Activated CD4-positive, alpha-beta T cell treated with anti-CD3 and anti-CD28 coated beads, Interleukin-2, Interleukin-4, amounts not matched to agents 100 ng/mL and 50 ng/mL, durations not matched to agents 16 hours and 8 hours (primary cell): Measurements from ENCODE around the gene ENTPD2.

ENCODE experiments used
- DNase-seq: peaks from one replicate; pipeline ENCODE4 v3.0.0-alpha.2; 2020; ENCODE audit warnings: low spot score

The ENTPD2 gene

GRCh38 chr9:137053944-137054931 is at the start of gene ENTPD2:
Gene ENTPD2, minus strand, starts transcription at chr9:137054061. Its CDS starts 64 bp downstream, at chr9:137053997.
- DNase-seq: no peak

DNA sequence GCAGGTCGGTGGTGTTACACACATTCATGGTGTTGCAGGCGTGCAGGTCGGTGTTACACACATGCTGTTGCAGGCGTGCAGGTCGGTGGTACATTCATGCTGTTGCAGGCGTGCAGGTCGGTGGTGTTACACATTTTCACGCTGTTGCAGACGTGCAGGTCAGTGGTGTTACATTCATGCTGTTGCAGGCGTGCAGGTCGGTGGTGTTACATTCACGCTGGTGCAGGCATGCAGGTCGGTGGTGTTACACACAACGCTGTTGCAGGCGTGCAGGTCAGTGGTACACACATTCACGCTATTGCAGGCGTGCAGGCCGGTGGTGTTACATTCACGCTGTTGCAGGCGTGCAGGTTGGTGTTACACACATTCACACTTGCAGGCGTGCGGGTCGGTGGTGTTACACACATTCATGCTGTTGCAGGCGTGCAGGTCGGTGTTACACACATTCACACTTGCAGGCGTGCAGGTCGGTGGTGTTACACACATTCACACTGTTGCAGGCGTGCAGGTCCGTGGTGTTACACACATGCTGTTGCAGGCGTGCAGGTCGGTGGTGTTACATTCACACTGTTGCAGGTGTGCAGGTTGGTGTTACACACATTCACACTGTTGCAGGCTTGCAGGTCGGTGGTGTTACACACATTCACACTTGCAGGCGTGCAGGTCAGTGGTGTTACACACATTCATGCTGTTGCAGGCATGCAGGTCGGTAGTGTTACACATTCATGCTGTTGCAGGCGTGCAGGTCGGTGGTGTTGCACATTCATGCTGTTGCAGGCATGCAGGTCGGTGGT is 49.5 kb upstream of the ENTPD2 start:
- DNase-seq: no peak

DNA sequence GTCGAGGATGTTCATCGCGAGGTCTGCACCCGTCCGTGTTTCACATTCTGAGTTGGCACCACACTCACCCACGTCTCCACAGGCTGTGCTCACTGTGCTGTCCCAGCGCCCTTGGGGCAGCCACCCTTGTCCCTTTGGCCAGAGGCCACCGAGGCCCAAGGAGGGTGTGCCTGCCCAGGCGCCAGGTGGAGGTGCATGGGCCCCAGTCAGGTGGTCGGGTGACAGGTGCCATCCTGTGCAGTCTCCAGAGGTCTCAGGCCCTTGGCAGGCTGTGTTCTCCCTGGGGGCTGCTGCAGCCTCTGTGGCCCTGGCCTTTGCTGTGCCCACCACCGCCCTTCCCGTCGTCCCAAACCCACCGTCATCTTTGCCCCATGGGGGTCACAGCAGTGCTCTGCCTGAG is 45.4 kb upstream of the ENTPD2 start:
- DNase-seq: no peak

- DNase-seq: no peak
Measured at GRCh38 chr9:137097761-137098462, 44.1 kb upstream of the ENTPD2 start.

- DNase-seq: no peak
Measured at GRCh38 chr9:137096785-137097546, 43.1 kb upstream of the ENTPD2 start.

DNA sequence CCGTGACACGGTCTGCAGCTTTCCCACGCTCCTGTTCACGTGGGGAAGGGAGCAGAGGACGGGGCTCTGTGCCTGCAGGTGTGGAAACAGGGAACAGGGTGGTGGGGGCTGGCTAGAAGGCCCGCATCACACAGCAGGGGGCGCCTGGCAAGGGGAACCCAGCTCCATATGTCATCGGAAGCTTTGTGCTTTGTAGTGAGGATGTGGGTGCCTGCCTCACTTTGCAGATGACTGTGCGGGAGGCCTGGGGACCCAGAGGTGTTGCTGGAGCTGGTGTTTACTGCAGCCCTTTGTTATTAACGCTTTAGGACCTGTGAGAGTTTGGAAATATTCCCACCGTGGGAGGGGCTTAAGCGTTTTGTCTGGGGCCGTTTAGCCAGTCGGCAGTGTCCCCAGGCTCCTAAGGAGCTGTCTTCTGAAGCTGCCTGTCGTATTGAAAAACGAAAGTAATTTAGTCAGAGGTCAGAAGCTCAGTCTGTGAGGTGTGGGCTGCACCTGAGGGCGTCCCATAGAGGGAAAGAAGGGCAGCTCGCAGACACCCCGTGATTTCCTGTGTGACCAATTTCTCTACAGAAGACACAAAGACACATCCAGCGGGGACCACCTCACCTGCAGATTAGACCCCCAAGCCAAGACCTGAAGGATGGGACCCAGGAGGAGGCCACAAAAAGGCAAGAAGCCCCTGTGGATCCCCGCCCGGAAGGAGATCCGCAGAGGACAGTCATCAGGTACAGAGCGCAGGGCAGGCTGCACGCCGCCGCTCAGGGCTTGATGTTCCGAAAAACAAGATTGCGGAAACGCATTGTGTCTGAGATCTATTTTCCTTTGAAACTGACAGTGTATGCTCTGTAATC is 42.0 kb upstream of the ENTPD2 start:
- peak; percentile 90 for DNase-seq

DNA sequence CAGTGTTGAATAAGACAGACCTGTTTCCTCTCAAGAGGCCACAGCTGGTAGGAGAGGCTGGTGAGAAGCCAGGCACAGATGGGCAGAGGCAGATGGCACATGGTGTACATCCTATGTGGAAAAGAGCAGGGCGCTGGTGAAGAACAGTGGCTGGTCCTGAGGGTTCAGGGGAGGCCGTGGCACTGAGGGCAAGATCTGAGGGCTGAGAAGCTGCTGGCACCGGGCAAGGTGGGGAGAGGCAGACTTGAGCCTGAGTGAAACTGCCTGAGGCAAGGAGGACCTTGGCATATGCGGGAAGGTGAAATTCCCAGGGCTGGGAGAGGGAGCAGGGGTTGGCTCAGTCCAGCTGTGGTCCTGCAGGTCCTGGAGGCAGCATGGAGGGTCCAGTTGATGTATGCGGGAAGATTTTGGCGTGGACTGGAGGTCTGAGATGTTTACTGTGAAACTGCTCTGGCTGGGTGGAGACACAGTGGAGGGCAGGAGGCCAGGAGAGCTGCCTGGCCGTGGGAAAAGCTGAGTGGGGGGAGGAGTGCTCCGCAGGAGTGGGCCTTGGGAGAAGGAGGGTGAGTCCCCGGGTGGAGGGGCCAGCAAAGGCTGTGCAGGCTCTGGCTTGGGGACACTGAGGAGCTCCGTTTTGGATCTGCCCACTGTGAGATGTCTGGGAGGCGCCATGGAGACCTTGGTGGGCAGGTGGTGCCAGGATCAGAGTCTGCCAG is 35.5 kb upstream of the ENTPD2 start:
- no peak for DNase-seq

DNA sequence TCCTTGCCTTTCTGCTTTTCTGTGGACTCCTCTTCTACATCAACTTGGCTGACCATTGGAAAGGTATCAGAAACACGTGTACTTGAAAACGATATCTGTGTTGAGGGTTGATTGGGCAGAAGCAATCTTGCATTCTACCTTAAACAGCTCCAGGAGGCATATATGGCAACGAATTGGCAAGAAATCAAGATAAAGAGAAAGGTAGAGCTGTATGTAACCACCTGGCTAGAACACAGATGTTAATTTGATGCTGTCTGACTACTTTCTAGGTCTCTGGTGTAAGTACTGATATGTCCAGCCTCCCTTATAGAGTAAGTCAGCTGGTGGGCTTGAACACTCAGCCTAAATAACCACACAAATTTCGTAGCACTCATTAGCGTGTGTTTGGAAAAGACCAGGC is 34.3 kb upstream of the ENTPD2 start:
- DNase-seq: no peak

DNA sequence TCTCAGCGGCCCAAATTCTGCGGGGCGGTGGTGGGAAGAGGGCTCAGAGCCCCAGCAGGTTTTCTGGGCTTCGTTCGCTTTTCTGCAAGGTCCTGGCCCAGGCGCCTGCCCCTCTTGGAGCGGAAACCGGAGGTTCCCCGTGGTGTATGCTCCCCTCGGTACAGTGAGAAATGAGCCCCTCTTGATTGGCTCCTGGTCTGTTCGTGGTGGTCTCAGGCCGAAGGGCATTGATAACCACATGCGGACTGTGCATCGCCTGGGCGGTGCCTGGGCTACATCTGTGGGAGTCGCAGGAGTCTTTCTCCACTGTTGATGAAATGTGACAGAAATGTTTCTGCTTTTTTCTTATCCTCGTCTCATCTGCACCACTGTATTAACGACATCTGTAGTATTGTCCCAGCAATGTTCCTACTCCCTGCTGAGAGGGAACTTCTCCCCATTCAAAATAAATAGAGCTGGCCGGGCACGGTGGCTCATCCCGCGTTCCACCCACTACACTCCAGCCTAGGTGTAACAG is 33.6 kb upstream of the ENTPD2 start:
- DNase-seq: no peak

- DNase-seq: peak; percentile 100
Measured at GRCh38 chr9:137086531-137087408, 32.9 kb upstream of the ENTPD2 start, which contains the start of gene MAN1B1. Gene MAN1B1, plus strand, starts transcription at chr9:137086985. Its CDS starts 15 bp downstream, at chr9:137087000.

DNA sequence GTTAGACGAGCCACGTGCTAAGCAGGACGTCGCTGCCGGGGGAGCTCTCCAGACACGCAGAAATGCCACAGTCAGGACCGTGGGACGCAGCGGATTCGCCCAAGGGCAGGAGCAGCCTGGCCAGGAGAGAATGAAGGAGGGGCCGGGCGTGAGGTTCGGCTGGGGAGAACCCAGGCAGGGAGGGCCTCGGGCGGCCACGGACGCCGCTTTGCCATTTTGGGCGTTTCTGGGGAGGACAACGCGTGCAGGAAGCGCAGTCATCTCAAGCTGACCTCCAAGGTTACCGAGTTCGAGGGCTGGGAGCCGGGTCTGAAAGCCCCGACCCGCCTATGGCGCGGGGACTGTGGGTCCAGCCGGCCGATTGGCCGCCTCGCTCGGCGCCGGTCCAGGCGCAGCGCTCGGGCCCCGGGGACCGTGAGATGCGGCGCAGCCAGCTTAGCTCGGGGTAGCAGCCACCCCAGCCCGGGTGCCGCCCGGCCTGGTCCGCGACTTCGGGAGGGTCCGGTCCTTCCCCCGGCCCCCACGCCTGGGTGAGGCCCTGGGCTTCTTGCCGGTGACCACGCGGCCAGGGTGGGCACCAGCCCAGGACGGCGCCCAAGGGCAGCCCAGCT is 32.2 kb upstream of the ENTPD2 start:
- DNase-seq: peak; percentile 33

DNA sequence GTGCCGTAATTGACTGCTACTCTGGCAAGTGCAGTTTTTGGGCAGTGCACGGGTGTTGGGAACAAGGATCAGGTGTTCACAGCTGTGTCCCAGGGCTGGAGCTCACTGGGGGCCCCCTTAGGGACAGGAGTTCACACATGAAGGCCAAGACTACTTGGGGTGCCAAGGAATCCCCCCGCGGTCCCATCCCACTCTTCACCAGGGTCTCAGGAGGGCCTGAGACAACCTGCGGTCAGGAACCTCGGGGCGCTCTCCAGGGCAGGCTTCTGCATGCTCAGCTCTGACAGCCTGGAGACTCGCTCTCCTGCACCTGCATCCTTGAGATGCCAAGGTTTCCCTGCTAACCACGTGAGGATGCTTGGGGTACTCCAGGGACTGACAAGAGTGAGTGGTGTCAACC is 30.7 kb upstream of the ENTPD2 start:
- DNase-seq: no peak

- peak; percentile 17 for DNase-seq
Measured at GRCh38 chr9:137083394-137084004, 29.6 kb upstream of the ENTPD2 start.

- DNase-seq: no peak
Measured at GRCh38 chr9:137082925-137083290, 29.0 kb upstream of the ENTPD2 start.

GRCh38 chr9:137082222-137082924 is 28.5 kb upstream of the ENTPD2 start:
- DNase-seq: no peak

- DNase-seq: no peak
Measured at GRCh38 chr9:137080260-137081122, 26.6 kb upstream of the ENTPD2 start.
